ENCODE data around the gene ATP9B. TPM values are rescaled to one million over a fixed set of nuclear protein-coding genes. Genes with fewer than 3 reads are reported as not detected.

ATP9B gene
- total RNA-seq, 1 experiment from 2014 or later = 17.8 TPM

DNA sequence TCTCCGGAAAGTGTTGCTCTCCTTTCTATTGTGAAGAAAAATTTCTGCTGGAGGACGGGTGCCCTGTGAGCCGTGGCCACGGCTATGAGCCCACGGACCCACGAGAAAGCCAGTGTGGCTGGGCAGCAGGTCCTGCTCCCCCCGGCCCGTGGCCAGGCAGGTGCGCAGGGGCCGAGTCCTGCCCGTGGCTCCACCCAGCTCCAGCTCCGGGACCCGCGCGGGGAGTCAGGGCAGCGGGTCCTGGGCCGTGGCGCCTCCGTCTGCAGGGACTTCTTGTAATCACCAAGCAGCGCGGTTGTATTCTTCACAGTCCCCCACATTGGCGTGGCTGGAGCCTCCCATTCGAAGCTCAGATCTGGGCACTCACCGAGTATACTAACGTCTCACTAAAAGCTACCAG, 46.6 kb upstream of the ATP9B start:
- no peaks in the 10 kb centered on the region for H4K20me1 ChIP-seq (ENCODE audit: insufficient read depth)
- ChIA-PET POLR2A (no interaction called here), CTCF (no interaction called here), RAD21 (ENCODE audit: low non-redundant PET in 1 of 2, low total read pairs in 2 of 2, uncharacterized antibody in 2 of 2, unreplicated experiment in 2 of 2) (no interaction called here)
- DNase-seq (ENCODE audit: low read depth, low spot score) (no peak), ATAC-seq (no peak)
- H3K27me3 ChIP-seq (ENCODE audit: insufficient read depth, low read length) = peaks cover 9% of the 10 kb centered on the region; the same call in 1 of the 2 replicates
- H3K9me3 ChIP-seq (ENCODE audit: control insufficient read depth in 1 of 2, insufficient read depth in 1 of 2, low read depth in 1 of 2, low read length in 2 of 2) = no peaks in the 10 kb centered on the region
- no peak for TF ChIP-seq SRF (IDR thresholded peaks at IDR 0.05; ENCODE audit: low read depth)
- no peak for TF ChIP-seq ZNF274 (IDR thresholded peaks at IDR 0.05; ENCODE audit: low read depth, low read length)
- no peak for TF ChIP-seq FOSL1 (IDR thresholded peaks at IDR 0.05; ENCODE audit: low read depth)
- no peak for TF ChIP-seq SP1 (IDR thresholded peaks at IDR 0.05; ENCODE audit: low read depth)
- no peak for TF ChIP-seq POLR2A (IDR thresholded peaks at IDR 0.05; ENCODE audit: borderline replicate concordance, extremely low read depth, insufficient read depth, insufficient read length)
- no peak for TF ChIP-seq POLR2AphosphoS5 (IDR thresholded peaks at IDR 0.05; ENCODE audit: low read depth, low read length)
- no peak for TF ChIP-seq RAD21 (IDR thresholded peaks at IDR 0.05; ENCODE audit: low read depth)
- TF ChIP-seq ZFX (IDR thresholded peaks at IDR 0.05) = no peak
- TF ChIP-seq SIN3A (IDR thresholded peaks at IDR 0.05; ENCODE audit: low read depth) = no peak
- TF ChIP-seq, protein P1, sequence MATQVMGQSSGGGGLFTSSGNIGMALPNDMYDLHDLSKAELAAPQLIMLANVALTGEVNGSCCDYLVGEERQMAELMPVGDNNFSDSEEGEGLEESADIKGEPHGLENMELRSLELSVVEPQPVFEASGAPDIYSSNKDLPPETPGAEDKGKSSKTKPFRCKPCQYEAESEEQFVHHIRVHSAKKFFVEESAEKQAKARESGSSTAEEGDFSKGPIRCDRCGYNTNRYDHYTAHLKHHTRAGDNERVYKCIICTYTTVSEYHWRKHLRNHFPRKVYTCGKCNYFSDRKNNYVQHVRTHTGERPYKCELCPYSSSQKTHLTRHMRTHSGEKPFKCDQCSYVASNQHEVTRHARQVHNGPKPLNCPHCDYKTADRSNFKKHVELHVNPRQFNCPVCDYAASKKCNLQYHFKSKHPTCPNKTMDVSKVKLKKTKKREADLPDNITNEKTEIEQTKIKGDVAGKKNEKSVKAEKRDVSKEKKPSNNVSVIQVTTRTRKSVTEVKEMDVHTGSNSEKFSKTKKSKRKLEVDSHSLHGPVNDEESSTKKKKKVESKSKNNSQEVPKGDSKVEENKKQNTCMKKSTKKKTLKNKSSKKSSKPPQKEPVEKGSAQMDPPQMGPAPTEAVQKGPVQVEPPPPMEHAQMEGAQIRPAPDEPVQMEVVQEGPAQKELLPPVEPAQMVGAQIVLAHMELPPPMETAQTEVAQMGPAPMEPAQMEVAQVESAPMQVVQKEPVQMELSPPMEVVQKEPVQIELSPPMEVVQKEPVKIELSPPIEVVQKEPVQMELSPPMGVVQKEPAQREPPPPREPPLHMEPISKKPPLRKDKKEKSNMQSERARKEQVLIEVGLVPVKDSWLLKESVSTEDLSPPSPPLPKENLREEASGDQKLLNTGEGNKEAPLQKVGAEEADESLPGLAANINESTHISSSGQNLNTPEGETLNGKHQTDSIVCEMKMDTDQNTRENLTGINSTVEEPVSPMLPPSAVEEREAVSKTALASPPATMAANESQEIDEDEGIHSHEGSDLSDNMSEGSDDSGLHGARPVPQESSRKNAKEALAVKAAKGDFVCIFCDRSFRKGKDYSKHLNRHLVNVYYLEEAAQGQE (IDR thresholded peaks at IDR 0.05; ENCODE audit: low read depth) = no peak
- TF ChIP-seq ELF1 (IDR thresholded peaks at IDR 0.05; ENCODE audit: borderline replicate concordance, low read depth) = no peak
- no peak for TF ChIP-seq YY1 (IDR thresholded peaks at IDR 0.05; ENCODE audit: extremely low read depth, insufficient replicate concordance, low read depth, low read length)
- TF ChIP-seq TCF7L2 (IDR thresholded peaks at IDR 0.05; ENCODE audit: borderline replicate concordance, extremely low read depth, insufficient read depth, insufficient read length) = no peak
- no peak overlapping the region for H3K9ac ChIP-seq (ENCODE audit: low read length)
- H3K9me2 ChIP-seq (ENCODE audit: insufficient read depth) = no peaks in the 10 kb centered on the region
- H3K4me1 ChIP-seq (ENCODE audit: control insufficient read depth in 1 of 2, insufficient read depth in 2 of 2, low read length in 2 of 2) = no peaks in the 10 kb centered on the region
- intact Hi-C loops (cut with micrococcal nuclease) = no loop called here
- no peak overlapping the region for H3K27ac ChIP-seq (ENCODE audit: low read depth, low read length)
- H3K4me2 ChIP-seq (ENCODE audit: low read length) = no peak overlapping the region
- no TSS peak for BruUV-seq (replicated peaks)
- H2AFZ ChIP-seq (ENCODE audit: low read depth, low read length, poor library complexity, severe bottlenecking) = no peak overlapping the region
- no peaks in the 10 kb centered on the region for H3K36me3 ChIP-seq (ENCODE audit: control insufficient read depth in 1 of 2, insufficient read depth in 2 of 2, low read length in 2 of 2)
- no peaks in the 10 kb centered on the region for H3K79me2 ChIP-seq (ENCODE audit: insufficient read depth, low read length)
- H3K4me3 ChIP-seq (replicated peaks in 1 of 2; ENCODE audit: low read depth in 1 of 2, low read length in 2 of 2) = no peak overlapping the region

All from HCT116 (cell line).